NCI-H2081 treated with DMSO at 0.1 percent for 48 hours (cell line): ENCODE results near the gene CHST8.

Source experiments
- DNase-seq: peaks from one replicate; lab custom pipeline; 2025; lab: John Stamatoyannopoulos, UW

Gene CHST8

DNA sequence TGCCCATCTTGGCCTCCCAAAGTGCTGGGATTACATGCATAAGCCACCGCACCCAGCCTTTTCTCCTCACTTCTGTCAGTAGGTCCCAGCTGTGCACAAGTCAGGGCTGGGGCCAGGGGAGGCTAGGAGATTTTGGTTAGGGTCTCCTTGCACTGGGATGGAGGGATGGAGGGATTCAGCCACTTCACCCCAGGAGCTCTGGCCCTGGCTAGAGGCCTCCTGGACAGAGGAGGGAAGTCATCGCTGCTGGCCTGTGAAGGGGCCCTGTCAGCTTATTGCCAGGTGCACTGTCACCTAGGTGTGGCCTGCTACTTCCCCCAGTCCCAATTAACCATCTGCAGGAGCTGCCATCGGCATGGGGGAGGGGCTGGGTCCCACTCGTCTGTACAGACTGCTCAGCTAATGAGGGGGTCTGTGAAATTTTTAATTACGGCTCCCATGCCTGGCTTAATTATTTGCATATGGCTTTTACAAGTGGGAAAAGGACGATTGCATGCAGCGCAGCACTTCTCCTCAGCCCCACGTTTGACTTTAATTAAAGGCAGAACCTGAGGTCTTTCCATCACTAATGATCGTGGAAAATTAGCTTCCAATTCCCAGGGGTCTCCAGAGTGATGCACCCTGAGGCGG lies 52.4 kb downstream of the CHST8 start:
- DNase-seq = no peak

DNA sequence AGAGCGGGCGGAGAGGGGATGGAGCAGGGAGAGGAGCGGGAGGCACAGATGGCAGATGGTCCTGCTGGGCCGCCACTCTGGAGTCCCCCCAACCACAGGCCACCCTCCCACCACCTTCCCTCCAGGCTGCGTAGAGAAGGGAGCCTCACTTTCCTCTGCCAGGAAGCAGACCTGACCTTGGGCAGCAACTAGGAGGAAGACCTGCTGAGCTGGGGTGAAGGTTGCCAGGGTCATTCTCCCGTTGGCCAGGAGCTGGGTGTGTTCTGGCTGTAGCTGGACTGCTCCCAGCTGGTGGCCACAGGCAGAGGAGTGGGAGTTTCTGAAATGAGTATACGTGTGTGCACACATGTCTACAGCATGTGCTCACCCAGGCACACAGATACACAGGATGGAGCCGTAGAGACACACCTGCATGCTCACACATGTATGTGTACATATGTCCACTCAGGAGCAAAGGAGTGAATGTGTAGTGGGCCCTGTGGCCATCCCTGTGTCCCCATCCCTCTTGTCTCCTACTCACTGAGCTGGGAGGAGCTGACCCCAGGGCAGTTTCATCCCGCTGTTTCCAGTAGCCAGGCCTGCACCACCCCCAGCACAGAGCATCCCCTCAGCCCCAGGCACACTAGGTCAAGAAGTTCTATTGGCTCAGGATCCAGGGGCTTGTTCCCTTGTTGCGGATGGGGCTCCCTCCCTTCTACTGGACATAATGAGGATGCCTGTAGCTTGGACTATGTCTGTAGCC lies 53.0 kb downstream of the CHST8 start:
- no peak for DNase-seq

DNA sequence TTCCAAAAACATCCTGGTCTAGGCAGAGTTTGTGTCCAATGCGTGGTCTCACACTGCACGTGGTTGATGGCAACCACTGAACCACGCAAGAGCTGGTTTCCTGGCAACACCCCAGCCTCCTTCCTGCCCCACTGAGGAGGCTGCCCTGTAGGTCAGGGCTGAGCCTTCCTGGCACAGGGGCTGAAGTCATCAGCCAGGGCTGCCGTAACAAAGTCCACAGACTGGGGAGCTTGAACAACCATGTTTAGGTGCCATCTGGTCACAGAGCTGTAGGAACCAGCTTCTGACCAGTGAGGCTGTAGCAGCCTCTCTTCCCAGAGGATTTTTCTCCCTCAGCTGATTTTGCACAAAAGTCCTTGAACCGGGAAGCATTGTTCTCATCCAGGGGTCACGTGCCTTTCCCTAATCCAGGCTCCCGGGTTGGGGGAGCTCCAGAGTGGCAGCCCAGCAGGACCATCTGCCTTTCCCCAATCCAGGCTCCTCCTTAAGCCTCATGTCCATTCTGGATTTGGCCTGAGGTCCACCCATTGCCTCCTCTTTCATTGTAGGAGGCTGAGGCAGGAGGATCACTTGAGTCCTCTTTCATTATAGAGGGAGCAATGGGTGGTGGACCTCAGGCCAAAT lies 53.9 kb downstream of the CHST8 start:
- DNase-seq = no peak

DNA sequence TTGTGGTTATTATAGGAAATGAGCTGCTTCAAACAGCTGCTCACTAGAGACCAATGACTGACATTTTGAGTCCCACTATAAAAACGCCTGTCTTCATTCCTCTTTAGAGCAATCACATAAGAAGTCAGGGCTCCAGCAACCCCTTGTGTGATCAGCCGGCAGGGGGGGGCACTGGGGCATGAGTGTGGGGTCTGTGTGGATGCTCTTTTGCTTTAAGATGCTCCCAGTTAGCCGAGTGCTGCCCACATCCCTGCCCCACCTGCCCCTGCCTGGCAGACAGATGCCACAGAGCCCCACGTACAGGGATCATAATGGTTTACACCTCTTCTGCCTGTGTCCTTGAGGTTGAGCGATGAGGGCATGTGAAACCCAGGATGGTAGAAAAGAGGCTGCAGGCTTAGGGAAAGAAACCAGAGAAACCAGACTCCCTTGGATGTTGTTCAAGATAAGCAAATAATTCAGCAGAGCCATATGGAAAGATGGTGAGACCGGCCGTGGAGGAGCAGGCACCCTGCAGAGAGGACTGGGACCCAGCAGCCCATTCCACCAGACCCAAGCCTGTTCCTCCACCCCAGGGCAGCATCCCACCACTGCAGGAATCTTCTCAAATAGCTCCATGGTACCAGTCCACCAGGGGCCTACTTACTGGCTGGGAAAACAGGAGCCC lies 55.4 kb downstream of the CHST8 start:
- DNase-seq = no peak

DNA sequence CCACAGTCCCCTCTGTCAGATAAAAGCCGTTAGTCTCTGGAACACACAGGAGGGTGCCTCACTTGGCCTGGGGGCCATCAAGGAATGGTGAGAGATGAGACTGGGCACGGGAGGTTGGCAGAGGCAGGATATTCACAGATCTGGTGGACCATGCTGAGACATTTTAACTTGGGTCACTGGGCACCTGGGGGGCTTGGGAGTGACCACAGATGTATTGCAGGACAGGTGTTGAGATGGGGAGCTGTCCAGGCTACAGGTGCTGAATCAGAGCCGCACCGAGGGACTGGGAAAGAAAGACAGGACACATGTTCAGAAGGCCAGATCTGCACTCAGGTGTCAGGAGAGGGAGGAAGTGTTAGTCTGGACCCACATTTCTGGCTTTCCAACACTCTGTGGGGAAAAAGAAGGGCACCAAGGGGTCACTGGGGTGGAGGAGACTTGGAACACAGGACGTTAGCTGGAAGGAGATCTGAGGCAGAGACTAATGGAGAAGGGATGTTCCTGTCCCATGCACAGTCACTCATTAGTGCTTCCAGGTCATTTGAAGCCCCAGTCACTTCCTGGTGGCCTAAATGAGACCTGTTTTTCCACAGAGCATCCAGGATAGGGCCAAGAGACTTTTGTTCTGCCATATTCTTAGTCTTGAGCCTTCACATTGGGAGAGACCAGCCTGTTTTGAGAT lies 56.1 kb downstream of the CHST8 start:
- DNase-seq = no peak

DNA sequence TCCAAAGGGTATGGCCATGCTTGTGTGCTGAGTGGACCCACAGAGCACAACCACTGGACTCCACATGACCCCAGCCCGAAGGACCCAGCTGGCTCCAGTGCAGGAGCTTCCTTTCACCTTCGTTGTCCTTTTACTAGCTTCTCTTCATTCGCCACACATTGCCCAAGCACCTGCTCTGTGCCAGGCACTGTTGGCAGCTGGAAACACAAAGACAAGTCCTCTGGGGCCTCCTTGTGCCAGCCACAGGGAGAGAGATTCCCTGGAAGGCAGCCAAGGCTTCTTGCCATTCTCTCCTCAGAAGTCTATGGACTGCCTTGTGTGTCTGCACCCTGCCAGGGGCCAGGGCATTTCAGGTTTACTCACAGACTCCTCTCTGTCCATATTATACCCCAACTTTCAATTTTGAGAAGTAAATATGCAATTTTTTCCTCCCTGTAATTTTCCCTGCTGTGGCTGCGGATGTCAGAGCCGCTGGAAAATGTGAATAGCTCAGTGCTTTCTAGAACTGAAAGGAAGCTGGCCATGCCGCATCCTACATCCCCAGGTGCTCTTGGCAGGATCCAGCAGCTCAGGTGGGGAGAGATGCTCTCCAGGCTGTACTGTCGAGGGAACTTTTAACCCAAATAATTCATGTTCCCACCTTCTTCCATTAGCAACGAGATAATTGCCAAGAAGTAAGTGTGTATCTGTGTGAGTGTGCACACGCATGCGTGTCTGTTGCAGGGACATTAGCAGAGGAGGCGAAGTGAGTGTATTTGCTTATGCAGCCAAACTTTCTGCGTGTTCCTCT lies 57.2 kb downstream of the CHST8 start:
- DNase-seq = peak; percentile 41

DNA sequence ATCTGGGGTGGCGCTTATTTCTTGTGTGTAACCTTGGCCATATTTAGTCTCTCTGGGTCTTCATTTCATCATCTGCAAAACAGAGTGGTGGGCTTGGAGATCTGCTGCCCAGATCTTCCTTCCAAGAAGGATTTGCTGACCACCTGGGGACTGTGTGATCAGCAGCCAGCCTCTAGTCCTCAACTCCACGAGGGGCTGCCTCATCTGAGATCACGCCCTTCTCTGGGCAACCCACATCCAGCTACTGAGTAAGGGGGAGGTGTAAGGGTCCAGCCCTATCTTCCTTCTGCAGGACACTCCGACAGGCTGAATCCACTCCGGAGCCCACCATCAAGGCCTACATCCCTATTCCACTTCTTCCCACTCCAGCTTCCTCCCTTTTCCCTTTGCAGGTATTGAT lies 57.9 kb downstream of the CHST8 start:
- DNase-seq = no peak

DNA sequence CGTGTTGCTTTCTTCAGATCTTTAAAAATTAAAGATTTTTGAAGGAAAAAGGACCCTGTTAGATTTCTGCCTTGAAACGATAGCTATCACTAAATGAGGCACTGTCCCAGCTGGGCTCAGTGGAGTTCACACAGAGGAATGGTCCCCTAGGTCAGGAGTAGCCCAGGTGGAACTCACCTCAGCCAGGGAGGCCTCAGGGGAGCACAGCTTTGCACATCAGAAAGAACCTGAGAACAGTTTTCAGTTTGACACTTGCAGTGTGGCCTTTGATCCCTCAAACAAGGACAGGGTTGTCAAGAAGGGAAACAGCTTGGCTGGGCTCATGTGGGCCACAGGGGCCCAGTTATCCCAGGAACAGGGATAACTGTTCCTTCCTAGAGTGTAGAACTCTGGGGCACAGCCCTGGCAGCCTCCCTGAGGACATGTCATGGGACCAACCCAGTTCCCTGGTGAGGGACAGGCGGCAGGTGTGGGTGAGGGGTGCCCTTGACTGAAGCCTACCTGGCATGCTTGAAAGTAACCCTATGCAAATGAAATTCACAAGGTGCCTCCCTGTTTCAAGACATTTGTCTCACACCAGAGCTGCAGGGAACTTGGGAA lies 59.4 kb downstream of the CHST8 start:
- DNase-seq = no peak

DNA sequence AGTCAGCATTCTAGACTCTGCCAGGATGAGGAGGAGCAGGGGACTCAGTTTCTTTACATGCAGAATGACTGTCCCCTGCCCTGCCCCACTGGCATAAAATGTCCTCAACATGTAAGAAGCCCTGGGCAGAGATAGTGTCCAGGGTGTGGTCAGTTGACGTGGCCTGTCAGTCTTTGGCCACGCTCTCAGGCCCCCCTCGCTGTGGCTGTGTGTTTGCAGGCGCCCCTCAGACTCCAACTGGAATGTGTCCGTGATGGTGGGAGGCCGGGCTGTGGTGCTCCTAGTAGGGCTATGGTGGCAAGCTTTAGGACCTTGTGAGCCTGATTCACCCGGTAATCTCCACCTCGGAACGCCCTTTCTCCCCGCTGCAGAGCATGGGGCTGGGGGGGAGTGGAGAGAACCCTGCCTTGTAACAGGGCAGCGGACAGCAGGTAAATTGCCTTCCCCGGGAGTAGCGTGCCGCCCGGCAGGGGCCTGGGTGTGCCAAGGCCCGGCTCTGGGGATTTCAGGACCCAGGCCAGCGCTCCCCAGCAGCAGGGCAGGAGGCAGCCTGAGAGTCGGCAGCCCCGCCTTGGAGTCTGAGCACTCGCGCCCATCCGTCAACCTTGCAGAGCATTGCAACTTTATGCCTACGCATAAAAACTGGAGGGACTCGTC lies 62.3 kb downstream of the CHST8 start:
- DNase-seq = no peak

DNA sequence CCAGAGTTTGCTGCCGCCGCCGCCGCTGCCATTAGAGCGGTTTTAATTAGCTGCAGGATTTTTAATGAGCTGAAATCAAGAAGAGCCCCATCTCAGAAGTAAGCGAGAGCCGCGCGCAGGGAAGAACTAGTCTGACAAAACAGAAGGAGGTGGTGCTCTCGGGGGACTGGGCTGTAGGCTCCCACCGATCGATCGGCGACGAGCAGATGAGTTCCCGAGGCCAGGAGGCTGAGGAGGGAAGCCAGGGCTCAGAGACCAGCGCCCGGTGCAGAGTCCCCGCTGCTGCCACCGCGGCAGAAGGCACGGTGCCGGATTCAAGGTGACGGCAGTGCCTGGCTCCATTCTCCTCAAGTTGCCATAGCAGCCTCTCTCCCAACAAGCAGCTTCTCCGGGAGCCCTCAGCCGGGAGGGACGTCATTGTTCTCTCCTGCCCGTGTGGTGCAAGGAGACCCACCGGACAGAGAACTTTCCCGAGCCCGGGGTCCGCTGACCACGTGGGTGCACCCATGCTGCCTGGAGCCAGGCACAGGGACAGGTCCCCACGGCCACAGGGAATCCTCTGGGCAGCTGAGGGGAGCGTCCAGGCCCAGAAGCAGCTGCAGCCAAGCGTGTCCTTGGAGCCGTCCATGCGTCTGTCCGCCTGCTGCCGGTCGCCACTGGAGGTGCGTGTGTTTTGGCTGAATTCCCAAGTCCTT lies 62.9 kb downstream of the CHST8 start:
- DNase-seq = no peak

DNA sequence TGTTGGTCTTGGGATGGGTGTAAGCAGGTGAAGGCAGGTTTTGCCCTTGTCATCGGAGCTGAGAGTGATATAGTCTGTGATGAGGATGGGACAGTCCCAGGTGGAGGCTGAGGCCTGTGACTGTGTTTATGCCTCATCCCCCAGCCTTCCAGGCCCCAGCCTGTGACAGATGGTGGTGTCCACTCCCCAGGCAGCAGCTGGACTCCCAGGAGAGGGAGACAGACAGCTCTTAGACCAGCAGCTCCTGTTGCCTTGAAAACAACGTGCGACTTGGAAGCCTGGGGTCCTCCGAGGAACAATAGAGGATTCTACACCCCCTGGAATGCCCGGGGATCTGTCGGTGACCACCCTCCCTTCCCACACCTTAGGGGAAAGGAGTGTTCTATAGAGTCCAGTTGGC lies 63.8 kb downstream of the CHST8 start:
- DNase-seq = no peak

DNA sequence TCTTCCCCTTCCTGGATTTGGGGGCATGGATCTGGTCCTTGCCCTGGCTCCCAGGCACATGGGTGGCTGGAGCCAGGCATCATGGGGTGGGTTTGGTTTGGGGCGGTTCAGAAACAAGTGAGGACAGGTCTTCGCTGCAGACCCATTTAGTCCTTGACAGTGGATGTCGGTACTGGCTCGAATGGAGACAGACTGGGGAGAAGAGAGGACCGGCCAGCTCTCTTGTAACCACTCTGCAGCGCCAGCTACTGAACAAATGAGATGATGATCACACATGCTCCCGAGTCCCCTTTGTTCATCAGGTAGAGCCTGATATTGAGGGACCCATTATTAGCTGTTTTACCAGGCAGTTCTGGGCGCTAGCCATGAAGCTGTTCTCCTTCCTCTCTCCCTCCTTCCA lies 64.5 kb downstream of the CHST8 start:
- no peak for DNase-seq

DNA sequence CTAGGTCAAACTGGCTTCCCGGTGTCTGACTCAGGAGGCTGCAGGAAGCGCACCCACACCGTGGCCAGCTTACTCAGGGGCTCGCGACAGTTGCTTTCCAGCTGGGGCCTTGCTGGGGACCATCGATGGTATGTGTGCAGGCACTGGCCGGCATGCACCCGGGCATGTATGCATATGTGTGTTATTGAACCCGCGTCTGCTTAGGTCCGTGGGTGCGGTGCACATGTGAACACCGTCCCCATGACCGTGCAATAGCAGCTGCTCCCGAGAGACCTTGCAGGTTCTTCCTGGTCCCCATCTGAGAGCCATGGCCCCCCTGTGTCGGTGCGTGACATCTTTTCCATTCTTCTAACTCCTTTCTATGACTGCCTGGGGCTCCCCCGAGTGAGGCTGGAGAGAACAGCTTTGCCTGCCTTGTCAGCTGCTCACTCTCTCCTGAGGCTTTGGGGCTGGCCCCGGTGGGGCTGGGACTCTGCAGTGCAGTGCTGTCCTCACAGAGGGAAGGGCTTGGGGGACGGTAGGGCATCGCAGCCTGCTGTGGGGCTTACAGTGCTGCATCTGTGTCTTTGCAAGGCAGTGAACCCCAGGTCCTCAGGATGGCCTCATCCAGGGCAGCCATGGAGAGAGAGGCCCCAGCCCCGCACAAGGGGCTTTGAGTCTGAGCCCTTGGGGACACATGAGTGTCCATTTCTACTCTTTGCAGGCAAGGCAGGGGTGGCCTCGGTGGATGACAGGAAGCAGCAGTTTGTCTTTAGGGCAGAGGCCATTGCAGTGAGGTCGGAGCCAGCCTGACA lies 65.1 kb downstream of the CHST8 start:
- DNase-seq = no peak

DNA sequence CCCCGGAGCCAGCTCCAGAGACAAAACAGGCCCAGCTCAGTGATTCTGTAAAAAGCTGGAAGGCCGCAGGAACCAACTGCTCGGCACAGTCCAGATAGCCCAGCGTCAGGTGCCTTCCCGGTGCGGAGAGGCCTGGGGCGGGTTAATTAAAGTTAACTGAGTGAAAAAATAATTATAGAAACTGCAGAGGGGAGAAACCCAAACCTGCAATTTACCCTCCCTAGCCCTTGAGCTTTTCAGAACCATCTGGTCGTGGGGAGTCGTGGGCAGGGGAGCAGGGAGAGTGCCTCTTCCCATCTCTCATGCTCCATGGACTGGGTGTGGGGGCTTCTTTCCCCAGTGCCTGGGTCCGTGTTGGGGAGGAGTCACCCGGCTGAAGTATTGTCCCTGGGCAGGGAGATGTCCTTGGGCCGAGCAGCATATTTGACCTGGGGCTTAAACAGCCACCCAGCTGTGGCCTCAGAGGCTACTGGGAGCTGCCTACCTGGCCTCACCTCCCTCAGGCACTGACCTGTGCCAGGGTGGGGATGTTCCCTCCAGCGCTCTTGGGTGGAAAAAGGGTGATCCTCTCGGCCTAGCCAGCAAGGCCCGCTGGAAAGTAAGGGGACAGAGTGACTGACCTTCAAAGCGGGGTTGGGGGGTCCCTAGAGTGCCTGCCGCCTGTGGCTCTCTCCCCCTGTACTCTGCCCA lies 65.9 kb downstream of the CHST8 start:
- DNase-seq = no peak

DNA sequence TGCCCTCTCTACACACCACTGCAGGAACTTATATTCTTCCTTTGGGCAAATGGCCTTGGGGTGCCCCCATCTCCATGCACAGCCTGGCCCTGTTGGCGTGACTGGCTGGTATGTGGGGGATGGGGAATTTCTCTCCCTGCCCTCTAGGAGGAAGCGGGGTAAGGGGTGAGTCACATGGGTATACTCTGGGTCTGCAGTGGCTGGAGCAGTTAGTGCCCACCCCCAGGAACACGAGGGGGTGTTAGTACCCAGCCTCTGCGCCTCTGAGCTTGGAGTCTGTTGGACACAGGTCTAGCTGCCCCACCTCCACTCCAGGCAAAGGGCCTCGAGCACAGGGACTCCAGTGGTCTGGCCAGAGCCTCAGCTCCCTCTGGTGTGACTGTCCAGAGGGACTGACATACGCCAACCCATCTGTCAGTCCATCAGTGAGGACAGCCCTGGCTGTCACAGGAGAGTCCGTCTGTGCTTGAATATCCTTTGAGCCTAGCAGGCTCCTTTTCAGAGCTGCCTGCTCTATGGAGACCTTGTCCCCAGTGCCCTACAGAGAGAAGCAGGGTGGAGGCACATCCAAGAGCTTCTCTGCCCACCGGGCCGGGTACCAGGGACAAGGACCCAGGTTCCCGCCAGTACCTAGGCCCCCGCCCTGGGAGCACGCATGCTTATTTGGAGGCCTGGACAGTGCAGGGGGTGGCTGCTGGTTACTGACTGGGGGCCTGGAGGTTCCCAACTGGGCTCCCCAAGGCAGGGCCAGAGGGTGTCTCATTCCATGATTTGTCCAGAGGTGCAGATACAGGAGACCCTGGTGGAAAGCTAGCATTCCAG lies 66.6 kb downstream of the CHST8 start:
- no peak for DNase-seq

DNA sequence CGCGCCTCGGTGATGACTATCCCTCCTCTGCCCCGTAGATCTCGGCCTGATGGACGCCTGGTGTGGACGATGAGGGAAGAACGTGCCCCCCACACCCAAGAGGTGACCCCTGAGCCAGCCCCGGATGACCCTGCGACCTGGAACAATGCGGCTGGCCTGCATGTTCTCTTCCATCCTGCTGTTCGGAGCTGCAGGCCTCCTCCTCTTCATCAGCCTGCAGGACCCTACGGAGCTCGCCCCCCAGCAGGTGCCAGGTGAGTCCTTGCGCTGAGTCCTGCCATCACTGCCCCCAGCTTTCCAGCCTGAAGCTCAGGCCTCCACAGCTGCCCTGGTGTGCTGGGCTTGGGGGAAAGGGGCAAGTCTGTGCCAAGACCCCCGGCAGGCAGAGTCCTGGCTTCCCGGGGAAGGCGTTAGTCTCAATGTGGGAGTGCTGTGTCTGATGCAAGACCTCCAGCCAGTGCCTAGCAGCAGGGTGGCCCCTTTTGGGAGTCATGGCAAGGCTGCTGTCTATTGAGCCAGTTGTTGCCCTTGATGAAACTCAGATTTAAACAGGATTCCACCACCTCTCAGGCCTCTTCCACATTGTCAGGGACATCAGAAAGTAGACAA lies 67.5 kb downstream of the CHST8 start:
- no peak for DNase-seq

DNA sequence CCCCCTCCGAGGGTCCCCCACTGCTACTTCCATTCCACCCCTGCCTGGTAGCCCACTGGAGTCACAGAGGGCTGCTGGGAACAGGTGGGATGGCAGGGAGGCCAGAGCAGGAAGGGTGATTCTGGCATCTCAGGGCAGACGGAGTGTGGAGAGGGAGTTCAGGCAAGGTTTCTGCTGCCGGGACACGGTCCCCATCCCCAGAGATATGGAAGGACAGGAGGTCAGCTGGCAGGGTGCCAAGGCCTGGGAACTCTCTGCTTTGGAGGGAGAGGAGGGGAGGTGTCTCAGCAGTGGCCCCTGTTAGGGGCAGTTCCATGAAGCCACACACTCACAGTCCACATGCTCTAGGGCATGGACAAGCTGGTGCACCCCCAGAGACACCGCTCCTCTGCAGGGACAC lies 68.1 kb downstream of the CHST8 start:
- DNase-seq = no peak
